A549 (cell line): Measurements from ENCODE around the gene OSER1.

Experiments
- CHD2 ChIP-seq: fragments of 150-350 bp; IDR thresholded peaks from 2 replicates; pipeline ENCODE4 v1.6.1; 2014; ENCODE audit warnings: low read length; ENCODE audit not compliant: partially characterized antibody
- MYC ChIP-seq: IDR thresholded peaks from 2 replicates; pipeline ENCODE4 v1.6.1; 2012; ENCODE audit warnings: mild to moderate bottlenecking, inconsistent platforms, low read length, improper control_type of control experiment, borderline replicate concordance
- POLR2A ChIP-seq: IDR thresholded peaks from 2 replicates; pipeline ENCODE4 v1.6.1; 2012; ENCODE audit warnings: mild to moderate bottlenecking, low read length
- RAD21 ChIP-seq, 2 experiments: fragments of >200 bp in 1 of 2; sonication (Bioruptor Twin) in 1 of 2; formaldehyde crosslinking in 1 of 2; IDR thresholded peaks in 1 of 2; conservative IDR thresholded peaks in 1 of 2; 2 replicates in 1 of 2; 3 replicates in 1 of 2; pipeline ENCODE4 v1.6.1; 2012 to 2018; ENCODE audit warnings: inconsistent platforms in 1 of 2
- RCOR1 ChIP-seq: fragments of 150-350 bp; IDR thresholded peaks from 2 replicates; pipeline ENCODE4 v1.6.1; 2014; ENCODE audit warnings: antibody characterized with exemption, low read length, low read depth
- RFX5 ChIP-seq: fragments of 450-650 bp; IDR thresholded peaks from 2 replicates; pipeline ENCODE4 v1.7.1; 2014; ENCODE audit warnings: antibody characterized with exemption, mild to moderate bottlenecking, moderate library complexity
- TF ChIP-seq, protein P1 (sequence below): fragments of >200 bp; sonication (Bioruptor Twin); formaldehyde crosslinking; IDR thresholded peaks from 3 replicates; pipeline ENCODE4 v1.5.1; 2016
- TF ChIP-seq, protein P2 (sequence below): fragments of 150-350 bp; IDR thresholded peaks from 2 replicates; pipeline ENCODE4 v1.6.1; 2014; ENCODE audit warnings: low read depth, mild to moderate bottlenecking, low read length
- TF ChIP-seq, protein P3 (sequence below): fragments of 450-650 bp; IDR thresholded peaks from 2 replicates; pipeline ENCODE4 v1.6.1; 2014; ENCODE audit warnings: antibody characterized with exemption
- TF ChIP-seq, protein P4 (sequence below): fragments of 250-450 bp; sonication (Bioruptor Pico); IDR thresholded peaks from 2 replicates; pipeline ENCODE4 v1.5.0; 2021; ENCODE audit warnings: mild to moderate bottlenecking, moderate library complexity, borderline replicate concordance

DNA sequence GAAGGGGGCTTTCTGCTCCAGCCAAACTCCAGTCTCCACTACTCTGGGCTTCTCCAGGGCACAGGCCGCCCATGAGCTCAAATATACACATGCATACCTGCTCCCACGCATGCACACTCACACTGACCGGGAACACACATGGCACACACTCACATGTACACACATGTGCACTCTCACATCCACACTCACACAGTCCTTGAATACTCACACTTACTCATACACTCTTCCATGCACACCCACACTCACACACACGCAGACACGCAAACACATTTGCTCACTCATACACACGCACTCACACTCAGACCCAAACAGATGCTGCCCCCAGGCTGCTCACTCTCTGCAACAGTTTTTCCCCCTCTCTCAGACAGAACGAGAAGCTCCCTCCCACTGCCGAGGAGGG is 43.5 kb upstream of the OSER1 start:
- TF ChIP-seq, protein P1, sequence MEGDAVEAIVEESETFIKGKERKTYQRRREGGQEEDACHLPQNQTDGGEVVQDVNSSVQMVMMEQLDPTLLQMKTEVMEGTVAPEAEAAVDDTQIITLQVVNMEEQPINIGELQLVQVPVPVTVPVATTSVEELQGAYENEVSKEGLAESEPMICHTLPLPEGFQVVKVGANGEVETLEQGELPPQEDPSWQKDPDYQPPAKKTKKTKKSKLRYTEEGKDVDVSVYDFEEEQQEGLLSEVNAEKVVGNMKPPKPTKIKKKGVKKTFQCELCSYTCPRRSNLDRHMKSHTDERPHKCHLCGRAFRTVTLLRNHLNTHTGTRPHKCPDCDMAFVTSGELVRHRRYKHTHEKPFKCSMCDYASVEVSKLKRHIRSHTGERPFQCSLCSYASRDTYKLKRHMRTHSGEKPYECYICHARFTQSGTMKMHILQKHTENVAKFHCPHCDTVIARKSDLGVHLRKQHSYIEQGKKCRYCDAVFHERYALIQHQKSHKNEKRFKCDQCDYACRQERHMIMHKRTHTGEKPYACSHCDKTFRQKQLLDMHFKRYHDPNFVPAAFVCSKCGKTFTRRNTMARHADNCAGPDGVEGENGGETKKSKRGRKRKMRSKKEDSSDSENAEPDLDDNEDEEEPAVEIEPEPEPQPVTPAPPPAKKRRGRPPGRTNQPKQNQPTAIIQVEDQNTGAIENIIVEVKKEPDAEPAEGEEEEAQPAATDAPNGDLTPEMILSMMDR = no peak
- no peak for TF ChIP-seq POLR2A
- TF ChIP-seq RFX5 = no peak
- TF ChIP-seq RAD21 (conservative IDR thresholded peaks at IDR 0.05 in 1 of 2, IDR thresholded peaks at IDR 0.05 in 1 of 2) = no peak
- no peak for TF ChIP-seq MYC
- no peak for TF ChIP-seq RCOR1
- TF ChIP-seq CHD2 = no peak
- TF ChIP-seq, protein P2, sequence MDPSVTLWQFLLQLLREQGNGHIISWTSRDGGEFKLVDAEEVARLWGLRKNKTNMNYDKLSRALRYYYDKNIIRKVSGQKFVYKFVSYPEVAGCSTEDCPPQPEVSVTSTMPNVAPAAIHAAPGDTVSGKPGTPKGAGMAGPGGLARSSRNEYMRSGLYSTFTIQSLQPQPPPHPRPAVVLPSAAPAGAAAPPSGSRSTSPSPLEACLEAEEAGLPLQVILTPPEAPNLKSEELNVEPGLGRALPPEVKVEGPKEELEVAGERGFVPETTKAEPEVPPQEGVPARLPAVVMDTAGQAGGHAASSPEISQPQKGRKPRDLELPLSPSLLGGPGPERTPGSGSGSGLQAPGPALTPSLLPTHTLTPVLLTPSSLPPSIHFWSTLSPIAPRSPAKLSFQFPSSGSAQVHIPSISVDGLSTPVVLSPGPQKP = no peak
- TF ChIP-seq, protein P3, sequence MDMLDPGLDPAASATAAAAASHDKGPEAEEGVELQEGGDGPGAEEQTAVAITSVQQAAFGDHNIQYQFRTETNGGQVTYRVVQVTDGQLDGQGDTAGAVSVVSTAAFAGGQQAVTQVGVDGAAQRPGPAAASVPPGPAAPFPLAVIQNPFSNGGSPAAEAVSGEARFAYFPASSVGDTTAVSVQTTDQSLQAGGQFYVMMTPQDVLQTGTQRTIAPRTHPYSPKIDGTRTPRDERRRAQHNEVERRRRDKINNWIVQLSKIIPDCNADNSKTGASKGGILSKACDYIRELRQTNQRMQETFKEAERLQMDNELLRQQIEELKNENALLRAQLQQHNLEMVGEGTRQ = no peak
- TF ChIP-seq, protein P4, sequence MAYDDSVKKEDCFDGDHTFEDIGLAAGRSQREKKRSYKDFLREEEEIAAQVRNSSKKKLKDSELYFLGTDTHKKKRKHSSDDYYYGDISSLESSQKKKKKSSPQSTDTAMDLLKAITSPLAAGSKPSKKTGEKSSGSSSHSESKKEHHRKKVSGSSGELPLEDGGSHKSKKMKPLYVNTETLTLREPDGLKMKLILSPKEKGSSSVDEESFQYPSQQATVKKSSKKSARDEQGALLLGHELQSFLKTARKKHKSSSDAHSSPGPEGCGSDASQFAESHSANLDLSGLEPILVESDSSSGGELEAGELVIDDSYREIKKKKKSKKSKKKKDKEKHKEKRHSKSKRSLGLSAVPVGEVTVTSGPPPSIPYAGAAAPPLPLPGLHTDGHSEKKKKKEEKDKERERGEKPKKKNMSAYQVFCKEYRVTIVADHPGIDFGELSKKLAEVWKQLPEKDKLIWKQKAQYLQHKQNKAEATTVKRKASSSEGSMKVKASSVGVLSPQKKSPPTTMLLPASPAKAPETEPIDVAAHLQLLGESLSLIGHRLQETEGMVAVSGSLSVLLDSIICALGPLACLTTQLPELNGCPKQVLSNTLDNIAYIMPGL (CRISPR knock-in tag) = no peak
